IMR-90 (cell line): ENCODE results near the gene EPS15. TPM values are rescaled to one million over a fixed set of nuclear protein-coding genes. Genes with fewer than 3 reads are reported as not detected.

Experiments
- ATAC-seq: fragments of 200-7000 bp; cut with Tn5 transposase; 2 replicates; pipeline ENCODE4 v1.9.1; 2020; ENCODE audit warnings: low read depth, mild to moderate bottlenecking, moderate library complexity
- BruUV-seq: library from RNA; stranded (reverse); fragments of 400-500 nt; replicated peaks from 2 replicates; lab custom pipeline; 2021; lab: Mats Ljungman, UMichigan
- CTCF ChIA-PET: fragments of 300-600 bp; formaldehyde crosslinking; extraction: SDS; loops from one replicate; lab custom pipeline; 2021; ENCODE audit warnings: antibody characterized with exemption; lab: Yijun Ruan, JAX
- POLR2A ChIA-PET: fragments of 300-600 bp; sonication (Branson Sonifier 250); formaldehyde crosslinking; loops from one replicate; lab custom pipeline; 2022; ENCODE audit warnings: antibody characterized with exemption; ENCODE audit not compliant: unreplicated experiment; lab: Charles Lee
- DNase-seq: peaks from one replicate; pipeline ENCODE4 v3.0.0; 2013
- H2AFZ ChIP-seq: replicated peaks from 2 replicates; pipeline ENCODE3; 2013; ENCODE audit warnings: low read length, mild to moderate bottlenecking; ENCODE audit not compliant: poor library complexity
- H2AK5ac ChIP-seq: 2 replicates; pipeline ENCODE4 v1.6.1; 2013; ENCODE audit warnings: low read depth, low read length, inconsistent platforms
- H2AK9ac ChIP-seq: replicated peaks from 2 replicates; pipeline ENCODE3; 2013; ENCODE audit warnings: mild to moderate bottlenecking, low read depth, low read length, moderate library complexity; ENCODE audit not compliant: poor library complexity
- H2BK120ac ChIP-seq: 2 replicates; pipeline ENCODE4 v1.6.1; 2013; ENCODE audit warnings: low read depth, low read length, inconsistent platforms
- H2BK15ac ChIP-seq: 3 replicates; pipeline ENCODE4 v1.6.1; 2013; ENCODE audit warnings: low read depth, low read length, inconsistent platforms
- H2BK20ac ChIP-seq: 2 replicates; pipeline ENCODE4 v1.6.1; 2013; ENCODE audit warnings: low read depth, mild to moderate bottlenecking, inconsistent platforms, low read length, moderate library complexity
- H2BK5ac ChIP-seq: 2 replicates; pipeline ENCODE4 v1.6.1; 2013; ENCODE audit warnings: mild to moderate bottlenecking, low read depth, low read length, inconsistent platforms; ENCODE audit not compliant: poor library complexity, severe bottlenecking
- H3K14ac ChIP-seq: replicated peaks from 2 replicates; pipeline ENCODE4 v1.6.1; 2013; ENCODE audit warnings: low read depth, low read length, inconsistent platforms
- H3K18ac ChIP-seq: 2 replicates; pipeline ENCODE4 v1.6.1; 2013; ENCODE audit warnings: low read depth, low read length, control low read depth
- H3K23ac ChIP-seq: 2 replicates; pipeline ENCODE4 v1.6.1; 2013; ENCODE audit warnings: low read depth, low read length, inconsistent platforms
- H3K27ac ChIP-seq: 2 replicates; pipeline ENCODE4 v1.5.1; 2013; ENCODE audit warnings: mild to moderate bottlenecking, control low read depth, low read length; ENCODE audit not compliant: insufficient read depth
- H3K27me3 ChIP-seq: 2 replicates; pipeline ENCODE4 v1.6.1; 2013; ENCODE audit warnings: low read length; ENCODE audit not compliant: control insufficient read depth, insufficient read depth
- H3K36me3 ChIP-seq: 2 replicates; pipeline ENCODE4 v1.6.1; 2013; ENCODE audit warnings: low read length, mixed read lengths; ENCODE audit not compliant: control insufficient read depth, insufficient read depth
- H3K4ac ChIP-seq: 2 replicates; pipeline ENCODE4 v1.6.1; 2013; ENCODE audit warnings: low read depth, low read length, inconsistent platforms
- H3K4me1 ChIP-seq: 2 replicates; pipeline ENCODE4 v1.6.1; 2013; ENCODE audit warnings: low read length, mixed read lengths; ENCODE audit not compliant: control insufficient read depth, insufficient read depth
- H3K4me2 ChIP-seq: 2 replicates; pipeline ENCODE4 v1.6.1; 2013; ENCODE audit warnings: low read depth, mild to moderate bottlenecking, control low read depth, low read length, moderate library complexity
- H3K4me3 ChIP-seq: 2 replicates; pipeline ENCODE4 v1.5.1; 2013; ENCODE audit warnings: low read depth, mild to moderate bottlenecking, control low read depth, low read length, moderate library complexity; ENCODE audit not compliant: insufficient read depth
- H3K56ac ChIP-seq: 2 replicates; pipeline ENCODE4 v1.6.1; 2013; ENCODE audit warnings: low read length, inconsistent platforms; ENCODE audit not compliant: insufficient read depth; ENCODE audit errors: extremely low read depth
- H3K79me1 ChIP-seq, 2 experiments: 2 replicates each; pipeline ENCODE4 v1.6.1; 2013; ENCODE audit warnings: low read length in 2 of 2, inconsistent platforms in 1 of 2, low read depth in 1 of 2
- H3K9ac ChIP-seq: 2 replicates; pipeline ENCODE4 v1.6.1; 2013; ENCODE audit warnings: low read depth, low read length, control low read depth
- H3K9me1 ChIP-seq: 2 replicates; pipeline ENCODE4 v1.6.1; 2013; ENCODE audit warnings: low read length, inconsistent platforms; ENCODE audit not compliant: insufficient read depth
- H3K9me3 ChIP-seq: 2 replicates; pipeline ENCODE4 v1.6.1; 2013; ENCODE audit warnings: low read length; ENCODE audit not compliant: control insufficient read depth, insufficient read depth
- H4K20me1 ChIP-seq: 2 replicates; pipeline ENCODE4 v1.6.1; 2013; ENCODE audit warnings: low read length, inconsistent platforms; ENCODE audit not compliant: insufficient read depth
- H4K5ac ChIP-seq: 2 replicates; pipeline ENCODE4 v1.6.1; 2013; ENCODE audit warnings: mild to moderate bottlenecking, low read depth, low read length, control low read depth
- H4K8ac ChIP-seq, 2 experiments: 2 replicates each; pipeline ENCODE4 v1.6.1; 2013; ENCODE audit warnings: low read depth in 2 of 2, low read length in 2 of 2, control low read depth in 1 of 2, inconsistent platforms in 1 of 2
- H4K91ac ChIP-seq: 2 replicates; pipeline ENCODE4 v1.6.1; 2013; ENCODE audit warnings: low read depth, low read length, inconsistent platforms; ENCODE audit not compliant: insufficient read depth
- CEBPB ChIP-seq: IDR thresholded peaks from 2 replicates; pipeline ENCODE4 v1.6.1; 2012; ENCODE audit warnings: low read depth, low read length, improper control_type of control experiment
- CHD1 ChIP-seq: IDR thresholded peaks from 2 replicates; pipeline ENCODE4 v1.6.1; 2012; ENCODE audit warnings: low read depth, low read length, improper control_type of control experiment
- ELK1 ChIP-seq: fragments of 150-350 bp; IDR thresholded peaks from 2 replicates; pipeline ENCODE4 v1.6.1; 2016; ENCODE audit warnings: low read depth, mild to moderate bottlenecking, low read length, moderate library complexity, borderline replicate concordance
- FOS ChIP-seq: fragments of 150-350 bp; IDR thresholded peaks from 2 replicates; pipeline ENCODE4 v1.6.1; 2016; ENCODE audit warnings: low read depth, low read length
- MAZ ChIP-seq: IDR thresholded peaks from 2 replicates; pipeline ENCODE4 v1.6.1; 2012; ENCODE audit warnings: low read depth, mild to moderate bottlenecking, low read length, improper control_type of control experiment, moderate library complexity, borderline replicate concordance
- MXI1 ChIP-seq: IDR thresholded peaks from 2 replicates; pipeline ENCODE4 v1.6.1; 2012; ENCODE audit warnings: low read depth, mild to moderate bottlenecking, low read length, moderate library complexity, borderline replicate concordance
- NFE2L2 ChIP-seq: fragments of 150-350 bp; IDR thresholded peaks from 2 replicates; pipeline ENCODE4 v1.6.1; 2016; ENCODE audit warnings: low read depth, mild to moderate bottlenecking, low read length
- POLR2A ChIP-seq: IDR thresholded peaks from 2 replicates; pipeline ENCODE4 v1.6.1; 2012; ENCODE audit warnings: mild to moderate bottlenecking, low read depth, low read length
- RAD21 ChIP-seq: IDR thresholded peaks from 2 replicates; pipeline ENCODE4 v1.6.1; 2012; ENCODE audit warnings: low read length, improper control_type of control experiment
- RCOR1 ChIP-seq: IDR thresholded peaks from 2 replicates; pipeline ENCODE4 v1.6.1; 2012; ENCODE audit warnings: mild to moderate bottlenecking, low read length, improper control_type of control experiment; ENCODE audit not compliant: insufficient replicate concordance
- RFX5 ChIP-seq: IDR thresholded peaks from 2 replicates; pipeline ENCODE4 v1.8.0; 2012; ENCODE audit warnings: low read depth, mild to moderate bottlenecking, low read length, moderate library complexity
- SMC3 ChIP-seq: fragments of 150-350 bp; IDR thresholded peaks from 2 replicates; pipeline ENCODE4 v1.6.1; 2016; ENCODE audit warnings: low read depth, mild to moderate bottlenecking, antibody characterized with exemption, low read length, moderate library complexity
- WGBS, 2 experiments: methylation state at CpG; one replicate each; pipeline versions ENCODE4 v1.1.5 to v1.1.7; 2013; ENCODE audit warnings: missing lambda C conversion rate in 2 of 2; ENCODE audit not compliant: insufficient read length in 1 of 2; ENCODE audit errors: extremely low coverage in 2 of 2; 5-methylcytosine and 5-hydroxymethylcytosine counted together
- dilution Hi-C: fragments of 300-500 bp; cut with HindIII; formaldehyde crosslinking; loops from one replicate; pipeline ENCODE4 v1.14.3; 2018; ENCODE audit warnings: low sequenced_read_pairs; ENCODE audit not compliant: unreplicated experiment
- in situ Hi-C: fragments of 300-500 bp; cut with MboI; formaldehyde crosslinking; loops from 3 replicates; pipeline ENCODE4 v1.14.3; 2019; ENCODE audit warnings: low sequenced_read_pairs, inconsistent platforms, mixed read lengths
- intact Hi-C: fragments of 100-400 bp; cut with micrococcal nuclease; formaldehyde crosslinking; loops from 2 replicates; pipeline ENCODE4 v1.10.0; 2022
- polyA plus RNA-seq, 3 experiments: library from polyadenylated mRNA; depleted of rRNA; stranded (reverse); fragments of >200 nt; gene quantifications; 2 replicates each; pipeline ENCODE4 v1.2.3, GENCODE V29; 2012; ENCODE audit warnings: low replicate concordance in 1 of 3
- total RNA-seq: library from RNA; depleted of rRNA; stranded (reverse); fragments of >200 nt; gene quantifications from 2 replicates; pipeline ENCODE4 v1.2.3, GENCODE V29; 2012

EPS15 gene
- total and polyA plus RNA-seq, 2 of the 4 experiments (the other 2 are of a cell fraction) = 17.6 to 38.0 TPM

- in situ Hi-C loops (no loop called here), intact Hi-C loops (no loop called here), dilution Hi-C loops (no loop called here)
- H2BK15ac ChIP-seq = no peak overlapping the region
- no peak overlapping the region for H3K9ac ChIP-seq
- H2AK5ac ChIP-seq = no peak overlapping the region
- H2AK9ac ChIP-seq = no peak overlapping the region
- no peak overlapping the region for H2BK120ac ChIP-seq
- ChIA-PET CTCF (interaction anchor here (0.6 to 0.7 kb wide), 2 partner anchors 108 to 197 kb away, joined by 3 to 7 read pairs; no protein-coding TSS in a partner anchor), POLR2A (no interaction called here)
- no peak overlapping the region for H3K4me3 ChIP-seq
- 100% methylated on average over 1 of the region's 1 CpG; no CpG with 5 or more reads in 1 of the 2 experiments for WGBS, 2 experiments
- no peak overlapping the region for H2BK5ac ChIP-seq
- no peak overlapping the region for H3K18ac ChIP-seq
- no peak overlapping the region for H4K8ac ChIP-seq
- H3K23ac ChIP-seq = no peak overlapping the region
- DNase-seq (no peak), ATAC-seq (no peak)
- H3K14ac ChIP-seq = no peak overlapping the region
- H3K4me2 ChIP-seq = no peak overlapping the region
- no peak overlapping the region for H4K5ac ChIP-seq
- H3K27me3 ChIP-seq = no peaks in the 10 kb centered on the region
- peaks cover 18% of the 10 kb centered on the region; the same call in 1 of the 2 replicates for H4K20me1 ChIP-seq
- H4K91ac ChIP-seq = no peak overlapping the region
- H3K4me1 ChIP-seq = peaks cover 5% of the 10 kb centered on the region
- BruUV-seq = no TSS peak
- H2AFZ ChIP-seq = no peak overlapping the region
- no peak overlapping the region for H2BK20ac ChIP-seq
- H3K9me1 ChIP-seq = no peaks in the 10 kb centered on the region
- no peaks in the 10 kb centered on the region for H3K9me3 ChIP-seq
- no peaks in the 10 kb centered on the region for H3K36me3 ChIP-seq
- TF ChIP-seq CHD1 (no peak), RAD21 (no peak), ELK1 (no peak), RCOR1 (no peak), MXI1 (no peak), RFX5 (no peak), POLR2A (no peak), NFE2L2 (no peak), FOS (no peak), CEBPB (no peak), SMC3 (no peak), MAZ (no peak)
- H3K79me1 ChIP-seq = peaks cover 8 to 52% of the 10 kb centered on the region in 2 experiments; a peak in 3 of 4 replicates
- H3K4ac ChIP-seq = no peak overlapping the region
- no peak overlapping the region for H3K56ac ChIP-seq
- no peak overlapping the region for H3K27ac ChIP-seq
Observed at GRCh38 chr1:51512606-51513005, 6.5 kb downstream of the EPS15 start.
